ENCODE results near the gene NUDT22. TPM values are rescaled to one million over a fixed set of nuclear protein-coding genes. Genes with fewer than 3 reads are reported as not detected.

The NUDT22 gene
- total and polyA plus RNA-seq, 4 donors = 20.3 to 41.3 (median 32.9) TPM

DNA sequence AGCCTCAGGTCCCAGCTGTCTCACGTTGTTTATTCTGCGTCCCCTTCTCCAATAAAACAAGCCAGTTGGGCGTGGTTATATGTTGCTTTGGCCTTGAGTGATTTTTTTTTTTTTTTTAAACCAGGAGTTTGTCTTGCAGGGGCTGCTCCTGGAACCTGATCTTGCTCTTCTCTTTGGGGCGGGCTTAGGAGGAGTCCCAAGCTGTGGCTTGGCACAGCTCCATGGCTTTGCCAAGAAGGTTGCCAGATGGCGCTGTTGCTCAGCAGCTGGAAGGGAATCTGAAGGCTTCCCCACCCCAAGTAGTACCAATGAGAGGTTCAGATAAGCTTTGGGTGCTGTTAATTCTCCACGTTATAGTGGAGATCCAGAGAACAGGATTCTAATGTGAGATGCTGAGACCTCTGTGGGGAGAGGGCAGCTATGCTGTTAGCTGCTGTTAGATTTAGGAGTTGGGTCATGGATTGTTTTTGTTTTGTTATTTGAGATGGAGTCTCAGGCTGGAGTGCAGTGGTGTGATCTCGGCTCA is 21.5 kb upstream of the NUDT22 start:
- peaks cover 22% of the 10 kb centered on the region for H3K4me1 ChIP-seq (ENCODE audit: control insufficient read depth, insufficient read depth, low read length)
- H3K36me3 ChIP-seq (ENCODE audit: control insufficient read depth, insufficient read depth, low read length) = peaks cover 96% of the 10 kb centered on the region
- H3K9me3 ChIP-seq (ENCODE audit: control insufficient read depth, insufficient read depth, low read length) = no peaks in the 10 kb centered on the region
- peak in 5 of 6 donors; percentile 53 to 93 (median 77) for DNase-seq (ENCODE audit: low read depth in 4 of 6, low spot score in 6 of 6)
- H3K27me3 ChIP-seq (ENCODE audit: control insufficient read depth, insufficient read depth, low read length) = no peaks in the 10 kb centered on the region
- H3K27ac ChIP-seq (ENCODE audit: low read depth, low read length) = no peak overlapping the region
- no peak overlapping the region for H3K4me3 ChIP-seq (ENCODE audit: low read depth, low read length)
- 8% methylated on average over 2 of the region's 7 CpGs for WGBS (ENCODE audit: insufficient coverage)

DNA sequence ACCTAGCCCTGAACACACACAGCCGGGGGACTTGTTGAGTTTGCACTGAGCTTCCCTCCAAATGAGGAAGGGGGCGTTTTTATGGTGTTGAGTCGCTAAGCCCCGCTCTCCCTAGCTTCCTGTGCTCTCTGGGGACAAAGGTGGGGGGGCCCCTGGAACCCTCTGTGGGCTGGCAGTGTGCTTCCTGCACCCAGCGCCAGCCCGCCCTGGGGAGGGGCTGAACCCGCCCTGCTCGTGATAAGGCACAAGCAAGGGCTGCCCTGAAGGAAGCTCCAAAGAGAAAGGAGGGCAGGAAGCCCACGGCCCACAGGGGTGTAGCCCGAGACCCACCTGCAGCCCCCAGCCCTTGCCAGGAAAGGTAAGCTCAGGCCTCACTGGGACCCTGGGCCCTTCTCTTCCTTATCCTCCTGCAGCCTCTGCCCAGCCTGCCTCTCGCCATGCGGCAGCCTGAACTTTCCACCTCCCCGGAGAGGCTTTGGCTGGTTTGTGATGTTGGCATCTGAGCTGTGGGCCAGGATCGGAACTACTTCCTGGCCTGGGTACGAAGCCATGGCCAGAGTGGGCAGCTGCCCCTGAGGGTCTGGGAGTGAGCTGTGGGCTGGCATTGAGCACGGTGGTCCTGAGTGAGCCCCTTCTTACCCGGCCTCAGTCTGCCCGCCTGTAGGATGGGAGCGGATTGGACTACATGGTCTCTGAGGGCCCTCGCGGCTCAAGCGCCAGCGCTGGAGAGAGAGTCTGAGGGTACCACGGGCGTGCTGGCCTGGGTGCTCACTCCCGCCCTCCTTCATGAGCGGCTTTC is 19.4 kb upstream of the NUDT22 start, which contains the start of gene FERMT3:
Gene FERMT3 (plus strand): TSS at position 265 of the 799 bp plus-strand sequence. CDS start 644 bp downstream, outside the sequence.
- Histone ChIP-seq H3K4me3 (ENCODE audit: low read depth, low read length) (no peak within 1 kb of the TSS), H3K9me3 (ENCODE audit: control insufficient read depth, insufficient read depth, low read length) (no peaks in the 10 kb centered on the region), H3K27ac (ENCODE audit: low read depth, low read length) (peak within 1 kb of the TSS; percentile 75), H3K27me3 (ENCODE audit: control insufficient read depth, insufficient read depth, low read length) (no peaks in the 10 kb centered on the region), H3K4me1 (ENCODE audit: control insufficient read depth, insufficient read depth, low read length) (peaks cover 23% of the 10 kb centered on the region), H3K36me3 (ENCODE audit: control insufficient read depth, insufficient read depth, low read length) (peaks cover 91% of the 10 kb centered on the region)
- WGBS (ENCODE audit: insufficient coverage) = 86% methylated on average over 23 of the region's 27 CpGs
- no peak for DNase-seq (ENCODE audit: low read depth in 4 of 6, low spot score in 6 of 6)

DNA sequence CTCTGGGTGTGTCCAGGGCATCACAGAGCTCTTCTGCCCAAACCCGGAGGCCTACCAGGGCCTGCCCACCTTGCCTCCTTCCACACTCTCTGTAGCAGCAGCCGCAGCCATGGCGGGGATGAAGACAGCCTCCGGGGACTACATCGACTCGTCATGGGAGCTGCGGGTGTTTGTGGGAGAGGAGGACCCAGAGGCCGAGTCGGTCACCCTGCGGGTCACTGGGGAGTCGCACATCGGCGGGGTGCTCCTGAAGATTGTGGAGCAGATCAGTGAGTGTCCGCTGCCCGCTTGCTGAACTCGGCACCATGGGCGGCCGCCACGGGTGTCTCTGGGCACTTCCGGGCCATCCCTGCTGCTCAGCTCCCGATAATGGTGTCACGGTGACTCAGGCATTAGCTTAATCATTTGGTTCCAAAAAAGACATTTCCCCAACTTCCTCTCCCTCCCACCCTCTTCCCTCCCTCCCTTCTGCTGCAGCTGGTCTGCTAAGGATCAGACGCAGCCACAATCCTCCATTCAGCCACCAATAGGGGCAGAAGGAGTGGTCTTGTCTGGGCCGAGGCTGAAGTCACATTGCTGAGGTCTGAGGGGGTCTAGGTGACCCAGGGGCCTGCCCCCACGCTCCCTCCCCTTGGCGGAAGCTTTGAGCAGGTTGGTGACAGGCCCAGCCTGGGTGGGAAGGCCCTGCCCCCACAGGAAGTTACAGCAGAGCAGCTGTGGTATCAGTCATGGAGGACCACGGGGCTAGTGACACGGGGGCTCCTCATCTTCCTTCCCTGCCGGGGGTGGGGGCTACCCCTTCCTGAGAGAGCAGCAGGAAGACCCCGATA is 18.6 kb upstream of the NUDT22 start:
- H3K27ac ChIP-seq (ENCODE audit: low read depth, low read length) = peak overlapping the region; percentile 75
- H3K4me3 ChIP-seq (ENCODE audit: low read depth, low read length) = no peak overlapping the region
- no peaks in the 10 kb centered on the region for H3K9me3 ChIP-seq (ENCODE audit: control insufficient read depth, insufficient read depth, low read length)
- no peaks in the 10 kb centered on the region for H3K27me3 ChIP-seq (ENCODE audit: control insufficient read depth, insufficient read depth, low read length)
- peaks cover 84% of the 10 kb centered on the region for H3K36me3 ChIP-seq (ENCODE audit: control insufficient read depth, insufficient read depth, low read length)
- H3K4me1 ChIP-seq (ENCODE audit: control insufficient read depth, insufficient read depth, low read length) = peaks cover 23% of the 10 kb centered on the region
- no peak for DNase-seq (ENCODE audit: low read depth in 4 of 6, low spot score in 6 of 6)
- WGBS (ENCODE audit: insufficient coverage) = 71% methylated on average over 27 of the region's 30 CpGs

DNA sequence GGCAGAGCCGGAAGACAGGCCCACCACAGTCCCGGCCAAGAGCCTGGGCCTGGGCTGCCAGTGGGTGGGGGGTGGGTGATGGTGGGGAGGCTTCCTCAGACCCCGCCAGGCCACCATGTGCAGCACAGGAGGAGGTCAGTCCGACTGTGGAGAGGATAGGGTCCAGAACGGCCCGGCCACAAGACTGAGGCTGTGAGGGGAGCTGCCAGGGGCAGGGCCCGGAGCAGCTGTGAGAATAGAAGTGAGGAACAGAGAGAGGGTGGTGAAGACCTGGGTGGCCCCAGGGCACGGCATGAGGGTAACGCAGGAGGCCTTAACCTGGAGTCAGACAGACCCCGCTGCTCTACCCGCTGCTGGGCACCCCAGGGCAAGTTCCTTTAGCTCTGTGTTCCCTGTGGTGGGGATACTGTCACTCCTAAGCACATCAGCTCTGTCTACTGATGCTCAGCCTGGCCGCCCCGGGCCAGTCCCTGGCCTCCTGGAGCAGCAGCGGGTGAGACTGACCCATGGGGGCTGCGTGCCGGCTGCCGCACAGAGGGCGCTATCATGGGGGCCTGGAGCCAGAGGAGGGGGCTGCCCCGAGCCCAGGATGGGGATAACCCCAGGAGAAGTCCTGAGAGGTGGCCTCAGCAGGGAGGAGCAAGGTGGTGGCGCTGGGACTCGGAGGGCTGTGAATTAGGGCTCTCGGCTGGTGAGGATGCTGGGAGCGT is 17.8 kb upstream of the NUDT22 start:
- Histone ChIP-seq H3K4me1 (ENCODE audit: control insufficient read depth, insufficient read depth, low read length) (peaks cover 23% of the 10 kb centered on the region), H3K4me3 (ENCODE audit: low read depth, low read length) (no peak overlapping the region), H3K27me3 (ENCODE audit: control insufficient read depth, insufficient read depth, low read length) (no peaks in the 10 kb centered on the region), H3K27ac (ENCODE audit: low read depth, low read length) (peak overlapping the region; percentile 75), H3K36me3 (ENCODE audit: control insufficient read depth, insufficient read depth, low read length) (peaks cover 76% of the 10 kb centered on the region), H3K9me3 (ENCODE audit: control insufficient read depth, insufficient read depth, low read length) (no peaks in the 10 kb centered on the region)
- WGBS (ENCODE audit: insufficient coverage) = 81% methylated on average over 23 of the region's 23 CpGs
- DNase-seq (ENCODE audit: low read depth in 4 of 6, low spot score in 6 of 6) = no peak

DNA sequence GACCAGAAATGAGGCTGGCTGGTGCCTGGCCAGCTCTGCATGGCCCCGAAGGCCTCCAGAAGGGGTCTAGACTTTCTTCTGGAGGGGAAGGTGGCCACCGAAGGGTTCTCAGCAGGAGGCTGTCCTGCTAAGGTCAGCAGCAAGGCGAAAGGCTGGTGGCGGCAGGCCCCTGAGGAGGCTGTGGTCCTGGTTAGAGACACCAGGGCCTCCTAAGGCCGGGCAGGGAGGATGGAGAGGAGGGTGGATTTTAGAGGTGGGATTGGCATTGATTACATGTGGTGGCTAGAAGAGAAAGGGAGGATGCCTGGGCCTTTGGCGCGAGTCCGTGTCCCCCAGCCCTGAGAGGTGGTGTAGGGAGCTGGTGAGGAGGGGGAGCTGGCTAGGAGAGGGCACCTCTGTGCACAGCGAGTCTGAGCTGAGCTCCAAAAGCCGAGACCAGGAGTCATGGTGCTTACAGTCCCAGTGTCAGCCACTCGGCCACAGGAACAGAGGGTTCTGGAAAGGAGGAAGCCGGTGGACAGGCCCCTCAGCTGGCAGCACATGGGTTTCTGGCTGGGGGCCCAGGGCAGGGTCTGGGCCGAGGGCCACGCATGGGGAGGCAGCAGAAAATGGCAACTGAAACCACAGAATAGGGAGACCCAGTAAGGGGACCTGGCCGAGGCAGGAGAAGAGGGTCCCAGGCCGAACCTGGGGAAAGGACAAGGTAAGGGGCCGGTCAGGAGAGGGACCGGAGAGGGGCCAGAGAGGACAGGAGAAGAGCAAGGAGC is 17.1 kb upstream of the NUDT22 start:
- no peaks in the 10 kb centered on the region for H3K9me3 ChIP-seq (ENCODE audit: control insufficient read depth, insufficient read depth, low read length)
- WGBS (ENCODE audit: insufficient coverage) = 75% methylated on average over 18 of the region's 18 CpGs
- no peak overlapping the region for H3K27ac ChIP-seq (ENCODE audit: low read depth, low read length)
- no peak for DNase-seq (ENCODE audit: low read depth in 4 of 6, low spot score in 6 of 6)
- H3K27me3 ChIP-seq (ENCODE audit: control insufficient read depth, insufficient read depth, low read length) = no peaks in the 10 kb centered on the region
- H3K36me3 ChIP-seq (ENCODE audit: control insufficient read depth, insufficient read depth, low read length) = peaks cover 69% of the 10 kb centered on the region
- peaks cover 23% of the 10 kb centered on the region for H3K4me1 ChIP-seq (ENCODE audit: control insufficient read depth, insufficient read depth, low read length)
- H3K4me3 ChIP-seq (ENCODE audit: low read depth, low read length) = no peak overlapping the region

DNA sequence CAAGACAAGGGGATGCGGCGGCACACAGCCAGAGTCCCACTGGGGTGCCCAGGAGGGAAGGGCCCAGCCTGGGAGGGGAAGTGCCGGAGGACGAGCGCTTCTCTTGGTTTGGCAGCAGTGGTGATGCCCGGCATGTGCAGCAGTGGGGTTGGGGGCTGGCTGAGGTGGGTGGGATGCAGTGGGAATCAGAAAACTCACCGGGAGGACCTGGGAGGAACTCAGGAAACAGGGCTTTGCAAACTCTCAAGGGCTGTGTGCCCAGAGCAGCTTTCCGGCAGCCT is 16.6 kb upstream of the NUDT22 start:
- Histone ChIP-seq H3K4me1 (ENCODE audit: control insufficient read depth, insufficient read depth, low read length) (peaks cover 18% of the 10 kb centered on the region), H3K27ac (ENCODE audit: low read depth, low read length) (no peak overlapping the region), H3K9me3 (ENCODE audit: control insufficient read depth, insufficient read depth, low read length) (no peaks in the 10 kb centered on the region), H3K4me3 (ENCODE audit: low read depth, low read length) (no peak overlapping the region), H3K27me3 (ENCODE audit: control insufficient read depth, insufficient read depth, low read length) (no peaks in the 10 kb centered on the region), H3K36me3 (ENCODE audit: control insufficient read depth, insufficient read depth, low read length) (peaks cover 64% of the 10 kb centered on the region)
- WGBS (ENCODE audit: insufficient coverage) = 80% methylated on average over 8 of the region's 8 CpGs
- no peak for DNase-seq (ENCODE audit: low read depth in 4 of 6, low spot score in 6 of 6)

DNA sequence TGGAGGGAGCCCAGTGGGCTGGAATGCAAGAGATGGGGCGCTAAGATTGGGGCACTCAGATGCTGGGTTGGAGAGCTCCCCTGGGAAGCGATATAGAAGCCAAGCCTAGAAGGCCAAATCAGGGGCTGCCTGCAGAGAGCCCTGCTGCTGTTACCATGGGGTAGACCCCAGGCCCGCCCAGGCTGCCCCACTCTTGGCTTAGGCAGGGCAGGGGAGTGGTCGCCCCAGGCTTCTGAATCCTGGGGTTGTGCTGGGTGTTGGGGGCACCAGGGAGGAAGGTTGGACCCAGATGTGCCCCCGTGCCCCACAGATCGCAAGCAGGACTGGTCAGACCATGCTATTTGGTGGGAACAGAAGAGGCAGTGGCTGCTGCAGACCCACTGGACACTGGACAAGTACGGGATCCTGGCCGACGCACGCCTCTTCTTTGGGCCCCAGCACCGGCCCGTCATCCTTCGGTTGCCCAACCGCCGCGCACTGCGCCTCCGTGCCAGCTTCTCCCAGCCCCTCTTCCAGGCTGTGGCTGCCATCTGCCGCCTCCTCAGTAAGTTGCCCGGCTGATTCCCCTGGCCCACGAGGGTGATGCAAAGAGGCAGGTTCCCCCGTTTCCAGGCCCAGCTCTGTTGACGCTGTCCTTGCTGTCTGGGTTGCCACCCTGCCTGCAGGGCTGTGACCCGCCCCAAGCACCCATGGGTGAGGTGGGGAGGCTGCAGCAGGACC is 15.6 kb upstream of the NUDT22 start:
- Histone ChIP-seq H3K4me3 (ENCODE audit: low read depth, low read length) (no peak overlapping the region), H3K9me3 (ENCODE audit: control insufficient read depth, insufficient read depth, low read length) (no peaks in the 10 kb centered on the region), H3K36me3 (ENCODE audit: control insufficient read depth, insufficient read depth, low read length) (peaks cover 54% of the 10 kb centered on the region), H3K27ac (ENCODE audit: low read depth, low read length) (no peak overlapping the region), H3K27me3 (ENCODE audit: control insufficient read depth, insufficient read depth, low read length) (no peaks in the 10 kb centered on the region), H3K4me1 (ENCODE audit: control insufficient read depth, insufficient read depth, low read length) (peaks cover 18% of the 10 kb centered on the region)
- WGBS (ENCODE audit: insufficient coverage) = 92% methylated on average over 24 of the region's 24 CpGs
- no peak for DNase-seq (ENCODE audit: low read depth in 4 of 6, low spot score in 6 of 6)

DNA sequence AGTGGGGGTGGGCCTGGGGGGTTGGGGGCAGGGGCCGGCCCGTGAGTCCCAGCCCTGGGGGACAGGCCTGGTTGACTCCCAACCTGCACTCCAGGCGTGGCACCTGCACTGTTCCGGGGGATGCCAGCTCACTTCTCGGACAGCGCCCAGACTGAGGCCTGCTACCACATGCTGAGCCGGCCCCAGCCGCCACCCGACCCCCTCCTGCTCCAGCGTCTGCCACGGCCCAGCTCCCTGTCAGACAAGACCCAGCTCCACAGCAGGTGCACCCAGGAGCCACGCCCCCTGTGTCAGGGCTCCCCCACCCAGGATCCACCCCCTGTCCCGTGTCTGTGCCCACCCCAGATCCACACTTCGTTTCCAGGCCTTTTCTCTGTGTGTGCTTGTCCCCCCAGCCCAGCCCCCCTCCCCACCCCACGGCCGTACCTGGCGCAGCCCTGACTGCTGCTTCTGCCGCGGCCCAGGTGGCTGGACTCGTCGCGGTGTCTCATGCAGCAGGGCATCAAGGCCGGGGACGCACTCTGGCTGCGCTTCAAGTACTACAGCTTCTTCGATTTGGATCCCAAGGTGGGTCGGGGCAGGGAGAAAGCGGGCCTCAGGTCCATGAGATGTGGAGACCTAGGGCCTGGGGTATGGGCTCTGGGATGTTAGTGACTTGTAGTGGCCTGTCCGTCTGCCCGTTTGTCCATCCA is 14.7 kb upstream of the NUDT22 start:
- Histone ChIP-seq H3K9me3 (ENCODE audit: control insufficient read depth, insufficient read depth, low read length) (no peaks in the 10 kb centered on the region), H3K4me3 (ENCODE audit: low read depth, low read length) (no peak overlapping the region), H3K4me1 (ENCODE audit: control insufficient read depth, insufficient read depth, low read length) (peaks cover 18% of the 10 kb centered on the region), H3K27ac (ENCODE audit: low read depth, low read length) (no peak overlapping the region), H3K27me3 (ENCODE audit: control insufficient read depth, insufficient read depth, low read length) (no peaks in the 10 kb centered on the region), H3K36me3 (ENCODE audit: control insufficient read depth, insufficient read depth, low read length) (peaks cover 46% of the 10 kb centered on the region)
- WGBS (ENCODE audit: insufficient coverage) = 86% methylated on average over 26 of the region's 30 CpGs
- no peak for DNase-seq (ENCODE audit: low read depth in 4 of 6, low spot score in 6 of 6)
